Activated T-cell treated with anti-CD3 and anti-CD28 coated beads, Interleukin-2, amount 50 U/mL, for 48 hours (primary cell): ENCODE measurements around the gene PPP2R2C.

Experiments used
- DNase-seq, 2 experiments: peaks; one replicate each; pipeline ENCODE4 v3.0.0-alpha.2; 2020

PPP2R2C gene

DNA sequence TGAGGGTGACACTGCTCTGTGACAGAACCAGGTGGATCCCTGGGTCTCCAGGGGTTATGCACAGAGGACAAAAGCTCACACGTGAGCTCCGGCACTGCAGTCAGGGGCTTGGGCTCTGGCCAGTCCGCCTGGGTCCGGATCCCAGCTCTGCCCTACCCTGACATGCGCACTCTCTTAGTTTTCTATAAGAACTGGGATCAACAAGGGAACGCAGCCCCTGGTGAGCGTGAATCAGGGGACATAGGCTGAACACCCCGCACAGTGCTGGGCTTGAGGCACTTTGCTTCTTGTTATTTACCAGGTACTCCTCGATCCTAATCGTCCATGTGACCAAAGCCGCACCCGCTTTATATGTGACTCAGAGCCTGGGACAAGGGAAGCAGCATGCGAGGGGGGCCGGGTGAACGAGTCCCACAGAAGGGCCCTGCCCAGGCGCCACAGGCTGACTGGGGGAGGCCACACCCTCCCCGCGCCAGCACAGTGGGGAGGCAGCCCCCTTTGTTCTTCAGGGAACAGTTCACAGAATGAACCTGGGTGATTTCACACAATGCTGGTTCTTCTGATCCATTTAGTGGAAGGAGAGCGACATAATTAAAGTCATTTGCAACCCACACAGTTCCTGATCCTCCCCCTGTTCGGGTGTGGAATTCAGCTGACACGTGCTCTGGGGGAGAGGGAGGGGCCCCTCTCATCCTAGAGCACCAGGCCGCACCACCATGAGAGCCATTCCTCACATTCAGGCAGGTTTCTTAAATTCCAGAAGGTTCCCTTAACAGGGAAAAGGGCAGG is 147.2 kb downstream of the PPP2R2C start:
- no peak for DNase-seq

- DNase-seq = no peak
Observed at GRCh38 chr4:6324461-6324998, 147.9 kb downstream of the PPP2R2C start.

DNA sequence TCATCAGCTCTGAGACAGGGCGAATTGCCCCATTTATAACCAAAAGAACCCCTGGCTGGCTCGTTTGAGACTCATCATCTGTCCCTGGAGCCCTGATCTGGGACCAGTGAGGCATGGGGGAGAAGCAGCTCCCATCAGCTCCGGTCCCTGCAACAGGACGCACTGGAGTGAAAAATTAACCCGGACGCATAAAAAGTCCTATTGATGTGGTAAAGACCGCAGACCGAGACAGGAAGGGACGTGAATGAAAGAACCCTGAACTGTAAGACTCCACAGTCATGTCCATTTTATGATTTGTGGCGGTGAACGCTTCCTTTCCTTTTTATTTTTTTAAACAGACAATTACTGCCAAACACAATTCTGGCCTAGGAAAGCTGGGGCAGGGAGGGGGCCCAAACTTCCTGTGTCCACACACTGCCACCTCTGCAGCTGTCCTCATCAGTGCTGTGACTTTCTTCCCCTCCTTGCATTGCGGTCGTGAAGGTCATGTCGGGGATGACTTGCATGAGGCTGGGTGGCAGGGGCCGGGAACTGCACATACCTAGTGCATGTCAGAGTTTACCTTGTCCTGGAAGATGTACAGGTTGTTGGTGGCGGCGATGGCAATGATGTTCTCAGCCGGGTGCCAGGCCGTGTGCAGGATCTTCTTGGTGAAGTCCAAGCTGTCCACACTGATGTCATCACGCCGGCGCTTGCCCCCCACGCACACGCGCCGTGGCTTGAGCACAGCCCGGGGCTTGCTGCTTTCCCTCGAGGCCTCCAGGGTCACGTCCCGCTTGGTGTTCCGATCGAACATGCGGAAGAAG is 149.4 kb downstream of the PPP2R2C start:
- no peak for DNase-seq

DNA sequence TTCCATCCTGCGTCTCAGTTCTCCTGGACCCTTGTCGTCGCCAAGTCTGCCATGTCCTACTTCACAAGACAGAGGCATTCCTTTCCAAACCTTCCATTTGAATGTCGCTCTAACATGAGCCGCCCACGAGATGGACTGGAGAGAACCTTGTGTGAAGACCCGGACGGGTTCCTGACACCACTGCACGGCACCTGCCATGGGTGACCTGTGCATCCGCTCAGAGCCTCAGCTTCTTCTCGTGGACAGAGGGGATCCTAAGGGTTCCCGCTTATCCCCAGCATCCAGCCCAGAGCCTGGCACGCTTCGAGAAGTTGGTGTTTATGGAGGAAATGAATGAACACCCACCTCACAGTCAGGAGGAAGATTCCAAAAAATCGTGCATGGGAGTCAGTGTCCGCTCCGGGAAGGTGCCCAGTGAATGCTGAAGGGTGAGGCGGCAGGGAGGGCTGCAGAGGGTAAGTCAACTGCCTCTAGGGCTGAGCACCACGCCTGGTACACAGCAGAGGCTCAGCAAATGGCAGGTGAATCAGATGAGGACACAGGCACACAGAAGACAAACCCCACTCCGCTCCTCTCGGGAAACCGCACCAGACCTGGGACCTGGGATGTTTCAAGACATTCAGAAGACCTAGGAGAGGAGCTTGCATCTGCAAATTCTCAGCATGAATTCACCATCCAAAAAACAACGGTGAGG is 150.2 kb downstream of the PPP2R2C start:
- DNase-seq = no peak

GRCh38 chr4:6321361-6321760 is 151.1 kb downstream of the PPP2R2C start:
- no peak for DNase-seq

- no peak for DNase-seq
Observed at GRCh38 chr4:6320663-6321062, 151.8 kb downstream of the PPP2R2C start.

DNA sequence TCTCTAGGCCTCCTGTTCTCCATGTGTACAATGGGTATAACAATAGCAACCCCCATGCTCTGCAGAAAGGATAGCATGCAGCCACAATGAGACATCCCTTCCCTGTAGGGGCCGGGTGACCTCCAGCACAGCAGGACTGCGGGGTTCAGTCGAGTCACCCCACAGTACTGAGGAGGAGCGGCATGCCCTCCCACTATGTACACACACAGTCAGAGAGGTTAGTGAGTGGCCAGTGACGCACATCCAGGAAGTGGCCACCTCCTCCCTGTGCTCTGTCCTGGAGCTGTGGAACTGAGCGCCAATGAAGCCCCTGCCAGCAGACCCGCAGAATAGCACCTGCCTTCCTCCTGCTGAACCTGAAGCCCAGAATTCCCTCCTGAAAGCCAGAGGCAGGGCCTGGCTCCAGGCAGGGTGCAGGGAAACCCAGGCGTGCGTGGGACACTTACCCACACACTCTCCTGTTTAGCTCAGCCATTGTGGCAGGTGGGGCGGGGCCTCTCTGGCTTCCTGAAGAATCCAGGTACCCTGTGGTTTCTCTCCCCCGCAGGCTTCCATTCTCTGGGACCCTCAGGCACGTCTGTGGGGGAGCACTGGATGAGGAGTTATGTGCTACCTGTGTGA is 152.8 kb downstream of the PPP2R2C start:
- DNase-seq = no peak

- no peak for DNase-seq
Observed at GRCh38 chr4:6318206-6318605, 154.2 kb downstream of the PPP2R2C start.

DNA sequence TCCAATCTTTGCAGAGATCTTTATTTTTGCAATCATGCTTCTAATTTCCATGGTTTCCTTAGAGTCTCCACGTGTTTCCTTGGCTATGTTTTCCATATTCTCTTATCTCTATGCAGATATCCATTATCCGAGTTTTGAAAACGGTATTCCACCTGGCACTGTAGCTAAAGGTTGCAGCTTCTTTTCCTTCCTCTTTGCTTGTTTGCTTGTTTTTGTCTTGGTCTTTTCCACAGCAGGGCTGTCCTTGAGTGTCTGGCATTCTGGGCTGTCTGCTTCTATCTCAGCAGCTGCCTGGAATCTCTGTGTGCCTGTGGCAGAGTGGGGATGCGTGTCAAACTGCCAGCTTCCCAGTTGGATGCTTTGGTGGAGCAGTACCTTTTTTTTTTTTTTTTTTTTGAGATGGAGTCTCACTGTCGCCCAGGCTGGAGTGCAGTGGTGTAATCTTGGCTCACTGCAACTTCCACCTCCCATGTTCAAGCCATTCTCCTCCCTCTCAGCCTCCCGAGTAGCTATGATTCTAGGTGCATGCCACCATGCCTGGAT is 155.9 kb downstream of the PPP2R2C start:
- no peak for DNase-seq

DNA sequence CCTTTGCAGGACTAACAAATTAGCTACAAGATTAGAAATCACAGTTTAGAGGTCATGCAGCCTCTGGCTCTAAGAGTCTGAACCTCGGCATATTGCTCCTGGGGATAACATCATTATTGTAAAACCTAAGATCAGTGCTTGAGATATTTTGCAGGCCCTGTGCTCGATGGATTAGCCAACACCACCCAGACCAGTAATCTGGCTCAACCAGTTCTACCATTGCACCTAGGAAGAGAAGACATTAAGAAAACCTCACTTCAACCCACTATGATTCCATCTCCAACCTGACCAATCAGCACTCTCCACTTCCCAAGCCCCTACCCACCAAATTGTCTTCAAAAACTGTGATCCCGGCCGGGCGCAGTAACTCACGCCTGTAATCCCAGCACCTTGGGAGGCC is 159.2 kb downstream of the PPP2R2C start:
- no peak for DNase-seq

DNA sequence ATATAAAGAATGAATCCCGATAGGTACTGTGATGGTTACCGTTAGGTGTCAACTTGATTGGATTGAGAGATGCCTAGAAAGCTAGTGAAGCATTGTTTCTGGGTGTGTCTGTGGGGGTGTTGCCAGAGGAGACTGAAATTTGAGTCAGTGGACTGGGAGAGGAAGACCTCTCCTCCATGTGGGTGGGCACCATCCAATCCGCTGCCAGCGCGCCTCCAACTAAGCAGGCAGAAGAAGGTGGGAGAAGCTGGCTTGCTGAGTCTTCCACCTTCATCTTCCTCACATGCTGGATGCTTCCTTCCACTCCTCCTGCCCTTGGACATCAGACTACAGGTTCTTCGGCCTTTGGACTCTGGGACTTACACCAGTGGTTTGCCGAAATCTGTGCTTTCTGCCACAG is 162.6 kb downstream of the PPP2R2C start:
- DNase-seq = no peak

DNA sequence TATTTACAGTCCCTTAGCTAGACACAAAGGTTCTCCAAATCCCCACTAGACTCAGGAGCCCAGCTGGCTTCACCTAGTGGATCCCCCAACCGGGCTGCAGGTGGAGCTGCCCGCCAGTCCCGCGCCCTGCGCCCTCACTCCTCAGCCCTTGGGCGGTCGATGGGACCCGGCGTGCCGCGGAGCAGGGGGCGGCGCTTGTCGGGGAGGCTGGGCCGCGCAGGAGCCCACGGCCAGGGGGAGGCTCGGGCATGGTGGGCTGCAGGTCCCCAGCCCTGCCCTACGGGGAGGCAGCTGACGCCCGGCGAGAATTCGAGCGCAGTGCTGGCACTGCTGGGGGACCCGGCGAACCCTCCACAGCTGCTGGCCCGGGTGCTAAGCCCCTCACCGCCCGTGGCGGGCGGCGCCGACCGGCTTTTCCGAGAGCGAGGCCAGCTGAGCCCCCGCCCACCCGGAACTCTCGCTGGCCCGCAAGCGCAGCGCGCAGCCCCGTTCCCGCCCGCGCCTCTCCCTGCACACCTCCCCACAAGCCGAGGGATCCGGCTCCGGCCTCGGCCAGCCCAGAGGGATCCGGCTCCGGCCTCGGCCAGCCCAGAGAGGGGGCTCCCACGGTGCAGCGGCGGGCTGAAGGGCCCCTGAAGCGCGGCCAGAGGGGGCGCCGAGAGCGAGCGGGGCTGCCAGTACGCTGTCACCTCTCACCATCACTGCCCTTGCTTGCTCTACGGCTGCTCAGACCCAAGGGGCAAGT is 163.3 kb downstream of the PPP2R2C start:
- peak; percentile 31 to 54 for DNase-seq

- DNase-seq = no peak
Observed at GRCh38 chr4:6307891-6308290, 164.5 kb downstream of the PPP2R2C start.

DNA sequence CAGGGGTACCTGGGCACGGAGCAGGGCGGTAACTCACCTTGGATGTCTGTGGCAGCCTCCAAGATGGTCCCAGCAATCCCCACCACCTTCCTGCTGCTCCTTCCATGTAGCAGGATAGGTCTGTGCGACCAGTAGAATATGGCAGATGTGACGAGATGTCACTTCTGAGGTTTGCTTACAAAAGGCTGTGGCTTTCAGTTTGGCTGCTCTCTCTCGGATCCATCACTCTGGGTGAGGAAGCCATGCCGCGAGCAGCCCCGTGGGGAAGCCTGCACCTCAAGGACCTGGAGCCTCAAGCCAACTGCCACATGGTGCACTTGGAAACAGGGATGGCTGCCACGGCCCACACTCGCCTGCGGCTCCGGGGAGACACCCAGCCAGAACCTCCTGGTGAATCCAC is 165.2 kb downstream of the PPP2R2C start:
- no peak for DNase-seq

DNA sequence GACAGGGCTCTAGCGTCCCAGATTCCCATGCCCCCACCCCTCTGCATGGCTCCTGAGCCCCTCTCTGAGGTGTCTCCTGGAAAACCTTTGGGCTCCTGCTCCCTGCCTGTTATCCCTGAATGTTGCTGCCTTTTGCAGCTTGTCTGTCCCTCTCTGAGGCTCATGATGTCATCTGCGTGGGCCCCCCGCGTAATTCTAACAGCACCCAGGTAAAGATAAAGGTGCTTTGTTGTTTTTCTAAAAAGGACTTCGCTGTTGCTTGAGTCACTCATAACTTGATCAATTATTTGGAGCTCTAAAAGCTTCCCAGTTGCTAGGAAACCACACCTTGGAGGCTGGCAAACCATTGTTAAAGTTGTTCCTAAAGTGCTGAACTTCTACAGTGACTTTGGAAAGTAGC is 166.1 kb downstream of the PPP2R2C start:
- DNase-seq = no peak

GRCh38 chr4:6303943-6304342 is 168.5 kb downstream of the PPP2R2C start:
- no peak for DNase-seq

DNA sequence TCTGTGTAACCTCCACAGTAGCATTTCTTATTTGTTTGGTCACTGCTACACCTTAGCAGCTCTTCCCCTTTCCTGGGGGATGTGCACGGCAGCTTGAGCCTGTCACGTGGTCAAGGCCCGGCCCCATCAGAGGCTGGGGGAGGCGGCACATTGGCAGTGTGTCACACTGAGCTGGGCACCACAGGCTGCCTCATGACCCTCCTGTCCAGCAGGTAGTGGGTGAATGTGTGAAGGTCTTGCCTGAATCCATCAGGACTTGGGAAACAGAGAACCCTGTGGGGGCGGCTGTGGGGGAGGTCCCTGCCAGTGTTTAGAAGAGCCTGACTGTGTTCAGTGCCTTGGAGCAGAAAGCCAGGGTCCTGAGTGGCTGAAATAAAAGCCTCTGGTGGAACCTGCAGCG is 169.5 kb downstream of the PPP2R2C start:
- no peak for DNase-seq

GRCh38 chr4:6301732-6302442 is 170.5 kb downstream of the PPP2R2C start:
- no peak for DNase-seq

DNA sequence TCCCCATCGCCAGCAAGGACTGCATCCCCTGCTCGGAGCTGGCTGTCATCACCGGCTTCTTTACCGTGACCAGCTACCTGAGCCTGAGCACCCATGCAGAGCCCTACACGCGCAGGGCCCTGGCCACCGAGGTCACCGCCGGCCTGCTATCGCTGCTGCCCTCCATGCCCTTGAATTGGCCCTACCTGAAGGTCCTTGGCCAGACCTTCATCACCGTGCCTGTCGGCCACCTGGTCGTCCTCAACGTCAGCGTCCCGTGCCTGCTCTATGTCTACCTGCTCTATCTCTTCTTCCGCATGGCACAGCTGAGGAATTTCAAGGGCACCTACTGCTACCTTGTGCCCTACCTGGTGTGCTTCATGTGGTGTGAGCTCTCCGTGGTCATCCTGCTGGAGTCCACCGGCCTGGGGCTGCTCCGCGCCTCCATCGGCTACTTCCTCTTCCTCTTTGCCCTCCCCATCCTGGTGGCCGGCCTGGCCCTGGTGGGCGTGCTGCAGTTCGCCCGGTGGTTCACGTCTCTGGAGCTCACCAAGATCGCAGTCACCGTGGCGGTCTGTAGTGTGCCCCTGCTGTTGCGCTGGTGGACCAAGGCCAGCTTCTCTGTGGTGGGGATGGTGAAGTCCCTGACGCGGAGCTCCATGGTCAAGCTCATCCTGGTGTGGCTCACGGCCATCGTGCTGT is 171.2 kb downstream of the PPP2R2C start:
- DNase-seq = no peak

GRCh38 chr4:6300359-6300758 is 172.1 kb downstream of the PPP2R2C start:
- no peak for DNase-seq

- DNase-seq = no peak
Observed at GRCh38 chr4:6299875-6300274, 172.5 kb downstream of the PPP2R2C start.
